Activated naive CD4-positive, alpha-beta T cell (primary cell): ENCODE measurements around the gene RIMBP2.

Experiments
- DNase-seq, 4 experiments: peaks; one replicate each; lab custom pipeline; 2025; lab: John Stamatoyannopoulos, UW

The RIMBP2 gene

GRCh38 chr12:130461839-130462557 lies 254.1 kb downstream of the RIMBP2 start:
- no peak for DNase-seq

- DNase-seq, result no peak
Observed at GRCh38 chr12:130461447-130461815, 254.7 kb downstream of the RIMBP2 start.

- no peak for DNase-seq
Observed at GRCh38 chr12:130460611-130461446, 255.3 kb downstream of the RIMBP2 start.

GRCh38 chr12:130459916-130460315 lies 256.2 kb downstream of the RIMBP2 start:
- no peak for DNase-seq

- no peak for DNase-seq
Observed at GRCh38 chr12:130458341-130458740, 257.8 kb downstream of the RIMBP2 start.

- DNase-seq, result no peak
Observed at GRCh38 chr12:130457215-130457614, 258.9 kb downstream of the RIMBP2 start.

GRCh38 chr12:130456375-130457199 lies 259.5 kb downstream of the RIMBP2 start:
- DNase-seq, result no peak

GRCh38 chr12:130455161-130455560 lies 260.9 kb downstream of the RIMBP2 start:
- DNase-seq, result no peak

GRCh38 chr12:130454296-130454695 lies 261.8 kb downstream of the RIMBP2 start:
- no peak for DNase-seq

- DNase-seq, result no peak
Observed at GRCh38 chr12:130452546-130452945, 263.6 kb downstream of the RIMBP2 start.

- DNase-seq, result no peak
Observed at GRCh38 chr12:130451001-130451930, 264.8 kb downstream of the RIMBP2 start.

- DNase-seq, result no peak
Observed at GRCh38 chr12:130449291-130449690, 266.8 kb downstream of the RIMBP2 start.

GRCh38 chr12:130448044-130448821 lies 267.9 kb downstream of the RIMBP2 start:
- no peak for DNase-seq

GRCh38 chr12:130447655-130447965 lies 268.5 kb downstream of the RIMBP2 start:
- no peak for DNase-seq

GRCh38 chr12:130446846-130447654 lies 269.0 kb downstream of the RIMBP2 start:
- DNase-seq, result no peak

- DNase-seq, result no peak
Observed at GRCh38 chr12:130444986-130445385, 271.1 kb downstream of the RIMBP2 start.

- DNase-seq, result no peak
Observed at GRCh38 chr12:130444061-130444460, 272.0 kb downstream of the RIMBP2 start.

GRCh38 chr12:130441771-130442760 lies 274.0 kb downstream of the RIMBP2 start:
- no peak for DNase-seq
